CD14-positive monocyte (primary cell): Measurements from ENCODE around the gene MIDN. TPM values are rescaled to one million over a fixed set of nuclear protein-coding genes. Genes with fewer than 3 reads are reported as not detected.
A peak's percentile ranks its signal among the peaks of the same experiment; 100 is the strongest.

Source experiments
- DNase-seq, 3 donors: peaks; one replicate each; pipeline ENCODE4 v3.0.0-alpha.2; 2011 to 2022
- H2AFZ ChIP-seq: 2 replicates; pipeline ENCODE4 v1.6.0; 2012; ENCODE audit warnings: mild to moderate bottlenecking, low read depth, low read length, inconsistent platforms; ENCODE audit not compliant: insufficient read depth, poor library complexity, severe bottlenecking
- H3K27ac ChIP-seq, 2 donors: 1 replicate in 1 of 2; 2 replicates in 1 of 2; pipeline ENCODE4 v1.5.1; 2012 to 2013; ENCODE audit warnings: low read length in 2 of 2, control low read depth in 1 of 2, inconsistent platforms in 1 of 2, low read depth in 1 of 2, mild to moderate bottlenecking in 1 of 2
- H3K27me3 ChIP-seq, 2 donors: one replicate each; pipeline versions ENCODE4 v1.6.0 to v1.6.1; 2011 to 2013; ENCODE audit warnings: low read length in 2 of 2; ENCODE audit not compliant: control insufficient read depth in 2 of 2, insufficient read depth in 2 of 2
- H3K36me3 ChIP-seq, 2 donors: replicated peaks in 1 of 2; 1 replicate in 1 of 2; 2 replicates in 1 of 2; pipeline versions ENCODE4 v1.5.1 to v1.6.1; 2012 to 2013; ENCODE audit warnings: low read length in 2 of 2, control low read depth in 1 of 2, inconsistent platforms in 1 of 2, mild to moderate bottlenecking in 1 of 2; ENCODE audit not compliant: insufficient read depth in 2 of 2, control insufficient read depth in 1 of 2
- H3K4me1 ChIP-seq, 2 donors: 1 replicate in 1 of 2; 2 replicates in 1 of 2; pipeline versions ENCODE4 v1.5.1 to v1.6.1; 2012 to 2013; ENCODE audit warnings: low read length in 2 of 2, control low read depth in 1 of 2, inconsistent platforms in 1 of 2, mild to moderate bottlenecking in 1 of 2, moderate library complexity in 1 of 2; ENCODE audit not compliant: insufficient read depth in 2 of 2, control insufficient read depth in 1 of 2
- H3K4me2 ChIP-seq: replicated peaks from 2 replicates; pipeline ENCODE3; 2012; ENCODE audit warnings: low read length, moderate library complexity, mild to moderate bottlenecking; ENCODE audit not compliant: poor library complexity, severe bottlenecking; ENCODE audit errors: extremely low read depth
- H3K4me3 ChIP-seq, 3 experiments: fragments of 200-600 bp in 1 of 3; sonication (generic) in 1 of 3; replicated peaks in 1 of 3; 1 replicate in 2 of 3; 2 replicates in 1 of 3; pipeline ENCODE4 v1.5.1; 2011 to 2013; ENCODE audit warnings: low read length in 3 of 3, mild to moderate bottlenecking in 3 of 3, control low read depth in 2 of 3, low read depth in 2 of 3, inconsistent platforms in 1 of 3, moderate library complexity in 1 of 3
- H3K79me2 ChIP-seq: 2 replicates; pipeline ENCODE4 v1.6.0; 2012; ENCODE audit warnings: mild to moderate bottlenecking, control low read depth, inconsistent platforms, low read length, moderate library complexity; ENCODE audit not compliant: insufficient read depth
- H3K9ac ChIP-seq: 2 replicates; pipeline ENCODE4 v1.6.0; 2017; ENCODE audit warnings: low read length, mild to moderate bottlenecking; ENCODE audit not compliant: insufficient read depth, poor library complexity, severe bottlenecking
- H3K9me3 ChIP-seq, 2 donors: replicated peaks in 1 of 2; 1 replicate in 1 of 2; 2 replicates in 1 of 2; pipeline versions ENCODE4 v1.5.1 to v1.6.1; 2012 to 2013; ENCODE audit warnings: low read length in 2 of 2, control low read depth in 1 of 2; ENCODE audit not compliant: control insufficient read depth in 1 of 2, insufficient read depth in 1 of 2
- H4K20me1 ChIP-seq: 2 replicates; pipeline ENCODE4 v1.6.0; 2012; ENCODE audit warnings: mild to moderate bottlenecking, low read length, control low read depth, moderate library complexity; ENCODE audit not compliant: insufficient read depth
- H3K27ac Mint-ChIP-seq, 7 donors: one replicate each; pipeline ENCODE4 v1.8.0; 2020; ENCODE audit warnings: mild to moderate bottlenecking in 7 of 7, mixed read lengths in 7 of 7, moderate library complexity in 6 of 7, inconsistent platforms in 2 of 7
- H3K27me3 Mint-ChIP-seq, 3 donors: one replicate each; pipeline ENCODE4 v1.8.0; 2021 to 2022; ENCODE audit warnings: low read depth in 3 of 3, mild to moderate bottlenecking in 3 of 3, mixed read lengths in 3 of 3, moderate library complexity in 3 of 3, inconsistent platforms in 1 of 3
- H3K36me3 Mint-ChIP-seq, 2 donors: one replicate each; pipeline ENCODE4 v1.8.0; 2020; ENCODE audit warnings: mixed read lengths in 2 of 2, inconsistent platforms in 1 of 2, mild to moderate bottlenecking in 1 of 2
- H3K4me1 Mint-ChIP-seq: one replicate; pipeline ENCODE4 v1.8.0; 2020; ENCODE audit warnings: mild to moderate bottlenecking, mixed read lengths
- H3K4me3 Mint-ChIP-seq, 2 donors: one replicate each; pipeline ENCODE4 v1.8.0; 2020; ENCODE audit warnings: mild to moderate bottlenecking in 2 of 2, mixed read lengths in 2 of 2, moderate library complexity in 1 of 2
- H3K9me3 Mint-ChIP-seq, 7 donors: one replicate each; pipeline ENCODE4 v1.8.0; 2020 to 2022; ENCODE audit warnings: mixed read lengths in 7 of 7, mild to moderate bottlenecking in 6 of 7, moderate library complexity in 6 of 7, inconsistent platforms in 2 of 7
- WGBS: methylation state at CpG from one replicate; pipeline ENCODE4 v1.1.5; 2013; ENCODE audit warnings: missing lambda C conversion rate; ENCODE audit not compliant: insufficient coverage; 5-methylcytosine and 5-hydroxymethylcytosine counted together
- intact Hi-C, 2 donors: fragments of 100-400 bp; cut with micrococcal nuclease; formaldehyde crosslinking; loops; one replicate each; pipeline versions ENCODE4 v1.15.0 to v1.15.1; 2023
- polyA plus RNA-seq, 3 donors: library from polyadenylated mRNA; depleted of rRNA in 1 of 3; unstranded in 2 of 3; stranded (reverse) in 1 of 3; fragments of 300-500 nt in 2 of 3; fragments of >200 nt in 1 of 3; fragmentation: Illumina TruSeq in 2 of 3; gene quantifications; 1 replicate in 2 of 3; 2 replicates in 1 of 3; pipeline ENCODE4 v1.2.3, GENCODE V29; 2012 to 2021
- TF ChIP-seq, protein P1 (sequence below): fragments of 200-600 bp; IDR thresholded peaks from one replicate; pipeline ENCODE4 v1.8.0; 2022; ENCODE audit warnings: antibody characterized with exemption, mild to moderate bottlenecking

Gene MIDN
- polyA plus RNA-seq, 3 donors = 5.6 to 301 (median 11.0) TPM

DNA sequence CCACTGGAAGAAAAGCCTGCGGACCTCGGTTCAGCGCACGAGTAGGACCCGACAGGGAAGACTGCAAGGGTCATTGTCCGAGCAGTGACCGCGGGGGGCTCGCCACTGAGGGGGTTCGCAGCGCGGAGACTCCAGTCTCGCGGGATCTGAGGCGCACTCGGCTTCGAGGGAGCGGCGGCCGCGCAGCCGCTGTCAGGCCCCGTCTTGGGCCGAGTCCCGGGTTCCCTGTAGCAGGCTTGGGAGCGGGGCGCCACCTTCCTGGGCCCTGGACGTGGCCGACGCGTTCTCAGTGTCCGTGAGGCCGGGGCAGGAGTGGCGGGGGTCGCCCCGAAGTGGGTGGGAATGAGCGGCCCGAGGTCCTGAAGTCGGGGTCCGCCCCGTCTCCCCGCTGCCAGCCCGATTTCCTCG, 26.5 kb downstream of the MIDN start:
- Histone ChIP-seq H3K4me3 (peak overlapping the region in 1 of 3 experiments; percentile 81), H4K20me1 (peaks cover 69% of the 10 kb centered on the region), H3K27ac (peak overlapping the region; percentile 85 to 89), H3K9me3 (no peaks in the 10 kb centered on the region), H2AFZ (no peak overlapping the region), H3K4me2 (peak overlapping the region; percentile 92), H3K36me3 (peaks cover 55 to 56% of the 10 kb centered on the region in 2 donors), H3K9ac (peak overlapping the region; percentile 90), H3K79me2 (peaks cover 64% of the 10 kb centered on the region), H3K4me1 (peaks cover 63 to 72% of the 10 kb centered on the region in 2 donors), H3K27me3 (no peaks in the 10 kb centered on the region)
- Mint-ChIP-seq H3K9me3 (peaks cover 0 to 2% (median 0%) of the 10 kb centered on the region in 7 donors), H3K4me3 (peak overlapping the region in 1 of 2 donors; percentile 43), H3K27ac (peak overlapping the region; percentile 60 to 92 (median 84)), H3K27me3 (no peaks in the 10 kb centered on the region), H3K36me3 (peaks cover 48 to 74% of the 10 kb centered on the region in 2 donors), H3K4me1 (peaks cover 58% of the 10 kb centered on the region)
- no peak for DNase-seq
- TF ChIP-seq, protein P1, sequence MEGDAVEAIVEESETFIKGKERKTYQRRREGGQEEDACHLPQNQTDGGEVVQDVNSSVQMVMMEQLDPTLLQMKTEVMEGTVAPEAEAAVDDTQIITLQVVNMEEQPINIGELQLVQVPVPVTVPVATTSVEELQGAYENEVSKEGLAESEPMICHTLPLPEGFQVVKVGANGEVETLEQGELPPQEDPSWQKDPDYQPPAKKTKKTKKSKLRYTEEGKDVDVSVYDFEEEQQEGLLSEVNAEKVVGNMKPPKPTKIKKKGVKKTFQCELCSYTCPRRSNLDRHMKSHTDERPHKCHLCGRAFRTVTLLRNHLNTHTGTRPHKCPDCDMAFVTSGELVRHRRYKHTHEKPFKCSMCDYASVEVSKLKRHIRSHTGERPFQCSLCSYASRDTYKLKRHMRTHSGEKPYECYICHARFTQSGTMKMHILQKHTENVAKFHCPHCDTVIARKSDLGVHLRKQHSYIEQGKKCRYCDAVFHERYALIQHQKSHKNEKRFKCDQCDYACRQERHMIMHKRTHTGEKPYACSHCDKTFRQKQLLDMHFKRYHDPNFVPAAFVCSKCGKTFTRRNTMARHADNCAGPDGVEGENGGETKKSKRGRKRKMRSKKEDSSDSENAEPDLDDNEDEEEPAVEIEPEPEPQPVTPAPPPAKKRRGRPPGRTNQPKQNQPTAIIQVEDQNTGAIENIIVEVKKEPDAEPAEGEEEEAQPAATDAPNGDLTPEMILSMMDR = no peak
- intact Hi-C loops = loop anchor here (5.0 kb wide), 2 partner anchors 82 to 107 kb away; partner anchors contain the start of gene NDUFS7 (in 2 of the 2)
- 57% methylated on average over 44 of the region's 44 CpGs for WGBS

DNA sequence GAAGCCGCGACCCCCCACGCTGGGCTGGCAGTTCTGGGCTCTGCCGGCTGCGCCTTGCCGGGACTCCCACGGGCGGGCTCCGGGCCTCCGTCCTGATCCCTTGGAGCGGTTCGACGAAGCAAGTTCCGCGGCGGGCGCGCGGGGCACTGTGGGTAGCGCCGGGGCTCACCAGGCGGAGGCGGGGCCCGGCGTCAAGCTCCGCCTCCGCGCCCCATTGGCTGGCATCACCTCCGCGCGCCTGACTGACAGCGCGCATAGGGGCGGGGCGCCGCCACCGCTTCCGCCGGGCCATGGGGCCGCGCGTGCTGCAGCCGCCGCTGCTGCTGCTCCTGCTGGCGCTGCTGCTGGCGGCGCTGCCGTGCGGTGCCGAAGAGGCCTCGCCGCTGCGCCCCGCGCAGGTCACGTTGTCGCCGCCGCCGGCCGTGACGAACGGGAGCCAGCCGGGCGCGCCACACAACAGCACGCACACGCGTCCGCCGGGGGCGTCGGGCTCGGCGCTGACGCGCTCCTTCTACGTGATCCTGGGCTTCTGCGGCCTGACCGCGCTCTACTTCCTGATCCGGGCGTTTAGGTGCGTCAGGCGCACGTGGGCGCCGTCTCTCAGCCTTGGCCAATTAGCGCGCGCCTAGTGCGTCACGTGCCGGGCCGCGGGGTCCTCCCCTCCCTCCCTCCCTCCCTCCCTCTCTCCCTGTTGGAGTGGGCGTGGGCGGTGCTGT, 27.0 kb downstream of the MIDN start, which contains the start of gene FAM174C:
Gene FAM174C (plus strand): TSS at position 271 of the 716 bp plus-strand sequence. CDS start 20 bp downstream, at position 291.
- Histone ChIP-seq H4K20me1 (peaks cover 69% of the 10 kb centered on the region), H2AFZ (peak within 1 kb of the TSS; percentile 77), H3K4me2 (peak within 1 kb of the TSS; percentile 92), H3K4me3 (peak within 1 kb of the TSS; percentile 59 to 81 (median 71)), H3K4me1 (peaks cover 57 to 66% of the 10 kb centered on the region in 2 donors), H3K9ac (peak within 1 kb of the TSS; percentile 90), H3K9me3 (no peaks in the 10 kb centered on the region), H3K79me2 (peaks cover 58% of the 10 kb centered on the region), H3K36me3 (peaks cover 55% of the 10 kb centered on the region in 2 donors), H3K27ac (peak within 1 kb of the TSS; percentile 85 to 89), H3K27me3 (no peaks in the 10 kb centered on the region)
- TF ChIP-seq, protein P1 = no peak
- H3K36me3 Mint-ChIP-seq = peaks cover 51 to 76% of the 10 kb centered on the region in 2 donors
- peaks cover 55% of the 10 kb centered on the region for H3K4me1 Mint-ChIP-seq
- peaks cover 0 to 2% (median 0%) of the 10 kb centered on the region in 7 donors for H3K9me3 Mint-ChIP-seq
- intact Hi-C loops = loop anchor here (5.0 kb wide), 2 partner anchors 82 to 107 kb away; partner anchors contain the start of gene NDUFS7 (in 2 of the 2)
- H3K27ac Mint-ChIP-seq = peak within 1 kb of the TSS; percentile 81 to 93 (median 90)
- peak within 1 kb of the TSS; percentile 70 to 71 for H3K4me3 Mint-ChIP-seq
- no peaks in the 10 kb centered on the region for H3K27me3 Mint-ChIP-seq
- peak; percentile 95 to 98 (median 97) for DNase-seq
- under 1% methylated on average over 86 of the region's 98 CpGs for WGBS
